ENCODE results near the gene PIGQ.

PIGQ gene

DNA sequence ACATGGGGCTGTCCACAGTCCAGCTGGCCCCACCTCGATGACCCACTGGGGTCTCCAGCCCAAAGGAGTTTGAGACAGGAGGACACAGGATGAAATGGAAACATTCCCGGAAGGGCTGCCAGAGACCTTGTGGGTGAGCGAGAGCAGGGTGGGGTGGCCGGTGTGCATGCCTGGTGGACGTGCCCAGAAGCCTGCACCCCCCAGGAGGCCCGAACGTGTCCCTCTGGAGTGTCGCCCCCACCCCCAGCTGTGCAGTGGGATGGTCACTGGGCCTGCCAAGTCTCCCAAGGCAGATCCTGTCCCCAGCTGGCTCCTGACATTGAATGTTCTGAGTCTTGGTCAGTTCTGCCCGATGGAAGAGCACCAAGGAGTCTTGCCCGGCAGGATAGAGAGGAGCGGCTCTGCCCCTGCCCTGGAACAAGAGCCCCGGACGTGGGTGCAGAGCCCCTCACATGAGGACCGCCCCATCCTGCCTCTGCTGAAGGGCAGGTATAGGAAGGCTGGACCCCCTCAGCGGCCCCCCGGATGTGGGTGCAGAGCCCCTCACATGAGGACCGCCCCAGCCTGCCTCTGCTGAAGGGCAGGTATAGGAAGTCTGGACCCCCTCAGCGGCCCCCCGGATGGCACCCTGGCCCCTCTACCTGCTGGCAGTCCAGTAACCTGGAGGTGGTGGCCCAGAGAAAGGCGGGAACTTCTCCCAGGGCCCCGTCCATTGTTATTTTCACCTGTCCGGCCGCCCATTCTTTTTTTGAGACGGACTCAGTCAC is 45.3 kb upstream of the PIGQ start:
- CTCF ChIA-PET = no interaction called here
- POLR2A ChIA-PET = no interaction called here
- TF ChIP-seq, protein P1, sequence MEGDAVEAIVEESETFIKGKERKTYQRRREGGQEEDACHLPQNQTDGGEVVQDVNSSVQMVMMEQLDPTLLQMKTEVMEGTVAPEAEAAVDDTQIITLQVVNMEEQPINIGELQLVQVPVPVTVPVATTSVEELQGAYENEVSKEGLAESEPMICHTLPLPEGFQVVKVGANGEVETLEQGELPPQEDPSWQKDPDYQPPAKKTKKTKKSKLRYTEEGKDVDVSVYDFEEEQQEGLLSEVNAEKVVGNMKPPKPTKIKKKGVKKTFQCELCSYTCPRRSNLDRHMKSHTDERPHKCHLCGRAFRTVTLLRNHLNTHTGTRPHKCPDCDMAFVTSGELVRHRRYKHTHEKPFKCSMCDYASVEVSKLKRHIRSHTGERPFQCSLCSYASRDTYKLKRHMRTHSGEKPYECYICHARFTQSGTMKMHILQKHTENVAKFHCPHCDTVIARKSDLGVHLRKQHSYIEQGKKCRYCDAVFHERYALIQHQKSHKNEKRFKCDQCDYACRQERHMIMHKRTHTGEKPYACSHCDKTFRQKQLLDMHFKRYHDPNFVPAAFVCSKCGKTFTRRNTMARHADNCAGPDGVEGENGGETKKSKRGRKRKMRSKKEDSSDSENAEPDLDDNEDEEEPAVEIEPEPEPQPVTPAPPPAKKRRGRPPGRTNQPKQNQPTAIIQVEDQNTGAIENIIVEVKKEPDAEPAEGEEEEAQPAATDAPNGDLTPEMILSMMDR (IDR thresholded peaks at IDR 0.05; ENCODE audit: control extremely low read depth, extremely low read depth, low read depth, missing control alignments) = no peak
- DNase-seq (ENCODE audit: extremely low spot score) = no peak

DNA sequence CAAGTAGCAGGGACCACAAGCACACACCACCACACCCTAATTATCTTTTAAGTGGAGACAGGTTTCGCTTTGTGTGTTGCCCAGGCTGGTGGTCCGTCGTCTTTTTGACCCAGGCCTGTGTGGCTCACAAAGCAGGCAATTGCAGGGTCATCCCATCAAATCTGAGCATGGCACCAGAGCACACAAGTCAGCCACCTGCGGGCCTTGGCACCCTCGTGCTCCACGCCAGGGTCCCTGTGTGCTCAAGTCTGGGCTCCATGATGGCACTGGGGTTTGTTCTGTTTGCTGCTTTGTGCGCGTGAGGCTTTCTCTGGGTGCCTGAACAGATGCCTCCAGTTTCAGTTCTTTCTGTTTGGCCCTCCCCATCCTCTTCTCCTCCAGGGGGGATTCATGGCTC is 44.6 kb upstream of the PIGQ start:
- TF ChIP-seq, protein P1 (IDR thresholded peaks at IDR 0.05; ENCODE audit: control extremely low read depth, extremely low read depth, low read depth, missing control alignments) = no peak
- CTCF ChIA-PET = no interaction called here
- POLR2A ChIA-PET = no interaction called here
- no peak for DNase-seq (ENCODE audit: extremely low spot score)

DNA sequence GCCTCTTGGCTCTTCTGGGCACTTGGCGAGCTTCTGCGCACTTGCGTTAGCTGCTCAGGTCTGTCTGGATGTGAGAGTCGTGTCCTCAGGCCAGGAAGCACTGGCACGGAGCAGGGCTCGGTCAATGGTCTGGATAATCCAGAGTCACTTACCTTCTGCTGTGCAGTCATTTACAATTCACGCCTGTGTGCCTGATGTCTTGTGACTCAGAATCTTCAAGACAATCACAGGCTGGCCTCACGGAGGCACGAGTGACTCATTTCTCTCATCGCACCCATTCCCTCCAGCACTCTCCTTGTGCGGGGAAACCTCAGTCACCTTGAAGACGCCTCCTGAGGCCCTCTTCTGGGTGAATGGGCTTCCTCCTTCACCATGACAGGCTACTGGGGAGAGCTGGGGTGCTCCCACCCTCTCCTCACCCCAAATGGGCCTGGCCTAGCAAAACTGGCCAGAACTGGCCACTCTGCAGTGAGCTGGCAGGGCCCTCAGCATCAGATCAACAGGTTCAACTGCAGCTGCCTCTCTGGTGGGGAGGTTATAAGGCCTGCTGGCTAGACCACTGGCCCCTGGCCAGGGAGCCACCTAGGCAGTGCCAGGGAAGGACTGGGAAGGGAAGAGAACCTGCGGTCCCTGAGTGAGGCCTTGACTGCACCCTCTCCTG is 44.1 kb upstream of the PIGQ start:
- CTCF ChIA-PET = interaction anchor here (1.4 kb wide), 1 partner anchor 53 kb away, joined by 3 read pairs; no protein-coding TSS in a partner anchor

DNA sequence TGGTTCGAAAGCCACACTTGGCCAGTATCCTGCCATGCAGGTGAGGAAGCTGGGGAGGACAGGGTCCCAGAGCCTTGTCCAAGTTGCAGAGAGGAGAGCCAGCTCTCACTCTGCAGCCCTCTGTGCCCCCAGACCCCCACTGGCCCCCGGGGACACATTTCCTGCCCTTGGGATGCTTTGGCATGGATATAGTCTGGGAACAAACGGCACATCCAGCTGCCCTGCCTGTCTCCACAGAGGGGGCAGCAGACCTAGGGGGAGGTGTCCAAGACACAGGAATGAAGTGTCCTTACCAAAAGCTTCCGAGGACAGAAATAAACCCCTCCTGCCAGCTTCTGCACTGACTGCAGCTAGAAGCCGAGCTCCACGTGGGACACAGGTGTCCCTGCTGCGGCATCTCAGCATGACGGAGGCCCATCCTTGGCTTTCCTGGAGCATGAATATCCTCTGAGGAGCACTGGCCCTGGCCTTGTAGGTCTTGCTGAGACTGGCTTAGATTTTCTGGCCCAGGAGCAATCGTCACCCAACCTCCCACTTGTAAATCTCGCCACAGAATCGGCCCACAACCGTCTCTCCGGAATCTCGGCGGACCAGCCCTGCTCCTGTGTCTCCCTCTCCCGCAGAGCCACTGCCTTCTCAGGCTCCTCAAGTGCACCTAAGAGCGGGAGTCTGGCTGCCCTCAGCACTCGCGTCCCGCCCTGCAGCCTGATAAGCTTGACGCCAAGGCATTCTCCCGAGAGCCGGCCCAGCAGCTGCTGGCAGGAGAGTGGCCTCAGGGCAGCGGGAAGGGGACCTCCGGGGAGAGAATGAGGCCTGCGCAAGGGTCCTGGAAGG is 43.4 kb upstream of the PIGQ start:
- ChIA-PET CTCF (interaction anchor here (1.4 kb wide), 1 partner anchor 52 kb away, joined by 3 read pairs; no protein-coding TSS in a partner anchor), POLR2A (no interaction called here)
- TF ChIP-seq, protein P1 (IDR thresholded peaks at IDR 0.05; ENCODE audit: control extremely low read depth, extremely low read depth, low read depth, missing control alignments) = no peak
- DNase-seq (ENCODE audit: extremely low spot score) = no peak

More for the DNA sequence above, 44.1 kb upstream of the PIGQ start:
- POLR2A ChIA-PET = no interaction called here
- peak; percentile 67 for DNase-seq (ENCODE audit: extremely low spot score)
- TF ChIP-seq, protein P1 (IDR thresholded peaks at IDR 0.05; ENCODE audit: control extremely low read depth, extremely low read depth, low read depth, missing control alignments) = peak; percentile 27

DNA sequence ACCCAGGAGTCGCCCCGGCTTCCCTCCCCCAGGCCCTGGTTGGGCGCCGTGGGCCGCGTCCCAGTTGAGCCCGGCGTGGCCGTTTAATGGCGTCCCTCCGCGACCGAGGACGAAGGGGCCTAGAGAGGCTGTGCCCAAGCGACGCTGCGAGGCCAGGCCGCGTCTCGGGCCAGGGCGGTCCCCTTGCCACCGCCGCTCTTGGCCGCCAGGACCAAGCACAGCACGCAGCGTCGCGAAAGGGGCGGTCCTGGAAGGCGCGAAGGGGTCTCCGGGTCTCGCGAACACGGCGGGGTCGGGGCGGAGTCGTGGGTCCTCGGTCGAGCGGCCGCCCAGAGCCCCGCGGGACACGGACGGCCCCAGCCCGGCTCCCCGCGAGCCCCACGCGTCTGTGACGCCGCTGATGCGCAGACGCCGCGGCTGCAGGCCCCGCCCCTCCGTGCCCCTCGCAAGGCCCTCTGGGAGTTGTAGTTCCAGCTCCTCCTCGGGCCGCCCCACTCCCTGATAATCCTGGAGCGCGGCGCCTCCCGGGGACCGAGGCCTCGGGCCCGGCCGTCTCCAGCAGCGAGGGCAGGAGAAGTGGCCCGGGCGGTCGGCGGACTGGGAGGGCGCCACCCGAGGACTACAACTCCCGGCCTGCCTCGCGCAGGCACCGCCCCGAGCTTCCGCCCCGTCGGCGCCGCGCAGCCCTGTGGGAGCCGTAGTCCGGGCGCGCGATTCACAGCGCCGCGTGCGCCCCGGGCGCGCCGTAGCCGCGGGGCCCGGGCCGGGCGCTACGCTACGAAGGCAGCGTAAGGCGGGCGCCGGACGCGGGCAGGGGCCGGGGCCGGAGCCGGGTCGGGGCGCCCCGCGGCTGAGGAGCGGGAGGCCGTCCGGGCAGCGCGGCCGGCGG is 42.5 kb upstream of the PIGQ start, which contains the start of gene CAPN15:
CAPN15 (plus strand) TSS at position 698 of the 889 bp plus-strand sequence. CDS start 19,127 bp downstream, outside the sequence.
- DNase-seq (ENCODE audit: extremely low spot score) = peak; percentile 92
- TF ChIP-seq, protein P1 (IDR thresholded peaks at IDR 0.05; ENCODE audit: control extremely low read depth, extremely low read depth, low read depth, missing control alignments) = no peak
- ChIA-PET CTCF (no interaction called here), POLR2A (no interaction called here)

All from GM10248 (cell line).